SK-N-SH treated with all-trans-retinoic acid at 6 μM for 48 hours (cell line): Measurements from ENCODE around the gene PRUNE2.

Experiments used
- ATAC-seq: fragments of 200-7000 bp; cut with Tn5 transposase; 3 replicates; pipeline ENCODE4 v1.9.1; 2020; ENCODE audit warnings: mild to moderate bottlenecking, moderate library complexity
- ARNTL ChIP-seq: fragments of 450-650 bp; formaldehyde crosslinking; IDR thresholded peaks from 2 replicates; pipeline ENCODE4 v1.5.0; 2020; ENCODE audit warnings: low read depth, mild to moderate bottlenecking, moderate library complexity, borderline replicate concordance
- BACH2 ChIP-seq: fragments of 250-450 bp; sonication (Bioruptor Pico); IDR thresholded peaks from 2 replicates; pipeline ENCODE4 v1.9.0; 2021; ENCODE audit warnings: mild to moderate bottlenecking, borderline replicate concordance
- CSDC2 ChIP-seq: fragments of 250-450 bp; sonication (Bioruptor Pico); IDR thresholded peaks from 2 replicates; pipeline ENCODE4 v1.5.0; 2020; ENCODE audit warnings: mild to moderate bottlenecking, moderate library complexity
- CSRNP3 ChIP-seq: fragments of 250-450 bp; sonication (Bioruptor Pico); IDR thresholded peaks from 2 replicates; pipeline ENCODE4 v1.5.1; 2021; ENCODE audit warnings: mild to moderate bottlenecking, moderate library complexity
- ESRRG ChIP-seq: fragments of 250-450 bp; sonication (Bioruptor Pico); IDR thresholded peaks from 2 replicates; pipeline ENCODE4 v1.6.1; 2021; ENCODE audit warnings: mild to moderate bottlenecking
- GLIS3 ChIP-seq: fragments of 250-450 bp; sonication (Bioruptor Pico); IDR thresholded peaks from 2 replicates; pipeline ENCODE4 v1.5.0; 2020; ENCODE audit warnings: mild to moderate bottlenecking, moderate library complexity
- ISL1 ChIP-seq: fragments of 250-450 bp; sonication (Bioruptor Pico); IDR thresholded peaks from 2 replicates; pipeline ENCODE4 v2.1.2; 2022; ENCODE audit warnings: mild to moderate bottlenecking, moderate library complexity
- OSR1 ChIP-seq: fragments of 250-450 bp; sonication (Bioruptor Pico); IDR thresholded peaks from 2 replicates; pipeline ENCODE4 v1.8.0; 2022; ENCODE audit warnings: moderate library complexity, mild to moderate bottlenecking, inconsistent platforms
- PPARA ChIP-seq: fragments of 250-450 bp; sonication (Bioruptor Pico); IDR thresholded peaks from 2 replicates; pipeline ENCODE4 v1.5.0; 2020; ENCODE audit warnings: mild to moderate bottlenecking, borderline replicate concordance
- RARB ChIP-seq: fragments of 250-450 bp; sonication (Bioruptor Pico); IDR thresholded peaks from 2 replicates; pipeline ENCODE4 v1.8.0; 2021; ENCODE audit warnings: mild to moderate bottlenecking, moderate library complexity
- SNAI2 ChIP-seq: fragments of 250-450 bp; sonication (Bioruptor Pico); IDR thresholded peaks from 2 replicates; pipeline ENCODE4 v1.5.0; 2020; ENCODE audit warnings: mild to moderate bottlenecking, moderate library complexity
- TCF4 ChIP-seq: fragments of 250-450 bp; sonication (Bioruptor Pico); IDR thresholded peaks from 2 replicates; pipeline ENCODE4 v1.8.0; 2021; ENCODE audit warnings: mild to moderate bottlenecking, moderate library complexity, borderline replicate concordance
- TOX ChIP-seq: fragments of 250-450 bp; sonication (Bioruptor Pico); IDR thresholded peaks from 2 replicates; pipeline ENCODE4 v1.8.0; 2021; ENCODE audit warnings: mild to moderate bottlenecking, moderate library complexity, borderline replicate concordance
- TSHZ2 ChIP-seq: fragments of 250-450 bp; sonication (Bioruptor Pico); IDR thresholded peaks from 2 replicates; pipeline ENCODE4 v1.5.0; 2020; ENCODE audit warnings: mild to moderate bottlenecking, moderate library complexity
- ZC3H10 ChIP-seq: fragments of 250-450 bp; sonication (Bioruptor Pico); IDR thresholded peaks from 2 replicates; pipeline ENCODE4 v1.5.1; 2021; ENCODE audit warnings: mild to moderate bottlenecking, moderate library complexity
- ZFP3 ChIP-seq: fragments of 250-450 bp; sonication (Bioruptor Pico); IDR thresholded peaks from 2 replicates; pipeline ENCODE4 v1.5.0; 2020; ENCODE audit warnings: mild to moderate bottlenecking, moderate library complexity
- ZFP30 ChIP-seq: fragments of 450-650 bp; formaldehyde crosslinking; IDR thresholded peaks from 2 replicates; pipeline ENCODE4 v1.5.0; 2022; ENCODE audit warnings: mild to moderate bottlenecking, moderate library complexity
- ZNF565 ChIP-seq: fragments of 450-650 bp; formaldehyde crosslinking; conservative IDR thresholded peaks from 2 replicates; pipeline ENCODE4 v1.5.0; 2020; ENCODE audit warnings: low read depth, mild to moderate bottlenecking, moderate library complexity
- ZNF70 ChIP-seq: fragments of 450-650 bp; formaldehyde crosslinking; IDR thresholded peaks from 2 replicates; pipeline ENCODE4 v1.5.0; 2020; ENCODE audit warnings: mild to moderate bottlenecking, moderate library complexity
- ZNF8 ChIP-seq: fragments of 450-650 bp; formaldehyde crosslinking; IDR thresholded peaks from 2 replicates; pipeline ENCODE4 v1.5.0; 2020; ENCODE audit warnings: mild to moderate bottlenecking, moderate library complexity
- TF ChIP-seq, protein P1 (sequence below): fragments of 250-450 bp; sonication (Bioruptor Pico); IDR thresholded peaks from 2 replicates; pipeline ENCODE4 v1.8.0; 2020; ENCODE audit warnings: mild to moderate bottlenecking, moderate library complexity, borderline replicate concordance
- TF ChIP-seq, protein P2 (sequence below): fragments of 250-450 bp; sonication (Bioruptor Pico); IDR thresholded peaks from 2 replicates; pipeline ENCODE4 v1.5.1; 2020; ENCODE audit warnings: low read depth, mild to moderate bottlenecking, moderate library complexity
- TF ChIP-seq, protein P3 (sequence below): fragments of 250-450 bp; sonication (Bioruptor Pico); IDR thresholded peaks from 2 replicates; pipeline ENCODE4 v1.8.0; 2021; ENCODE audit warnings: low read depth, mild to moderate bottlenecking, moderate library complexity, borderline replicate concordance

The PRUNE2 gene

DNA sequence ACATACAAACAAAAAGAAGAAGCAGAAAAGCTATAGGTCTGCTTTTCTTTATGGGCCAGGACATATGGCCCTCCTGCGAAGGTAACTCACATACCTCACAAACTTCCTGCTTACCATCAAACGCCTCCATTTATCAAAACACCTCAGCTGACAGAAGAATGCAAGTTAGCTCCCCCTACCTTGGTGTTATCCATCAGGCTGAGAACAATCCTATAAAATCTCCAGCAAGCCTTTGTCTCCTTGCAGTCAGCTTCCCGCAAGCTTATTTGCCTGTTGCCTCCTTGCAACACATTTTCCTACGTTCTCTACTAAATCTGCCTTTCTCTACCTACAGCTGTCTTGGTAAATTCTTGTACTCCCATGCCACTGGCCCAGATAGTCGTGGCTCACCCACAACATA, 164.4 kb downstream of the PRUNE2 start:
- no peak for ATAC-seq
- no peak for TF ChIP-seq ZNF70 (CRISPR knock-in tag)
- no peak for TF ChIP-seq BACH2 (CRISPR knock-in tag)
- no peak for TF ChIP-seq OSR1 (CRISPR knock-in tag)
- no peak for TF ChIP-seq CSRNP3 (CRISPR knock-in tag)
- TF ChIP-seq PPARA (CRISPR knock-in tag): no peak
- no peak for TF ChIP-seq ZFP30 (CRISPR knock-in tag)
- no peak for TF ChIP-seq RARB (CRISPR knock-in tag)
- no peak for TF ChIP-seq ESRRG
- no peak for TF ChIP-seq ARNTL (CRISPR knock-in tag)
- TF ChIP-seq GLIS3 (CRISPR knock-in tag): no peak
- no peak for TF ChIP-seq SNAI2 (CRISPR knock-in tag)
- TF ChIP-seq TSHZ2 (CRISPR knock-in tag): no peak
- no peak for TF ChIP-seq CSDC2 (CRISPR knock-in tag)
- TF ChIP-seq ZFP3 (CRISPR knock-in tag): no peak
- no peak for TF ChIP-seq ISL1
- TF ChIP-seq, protein P1, sequence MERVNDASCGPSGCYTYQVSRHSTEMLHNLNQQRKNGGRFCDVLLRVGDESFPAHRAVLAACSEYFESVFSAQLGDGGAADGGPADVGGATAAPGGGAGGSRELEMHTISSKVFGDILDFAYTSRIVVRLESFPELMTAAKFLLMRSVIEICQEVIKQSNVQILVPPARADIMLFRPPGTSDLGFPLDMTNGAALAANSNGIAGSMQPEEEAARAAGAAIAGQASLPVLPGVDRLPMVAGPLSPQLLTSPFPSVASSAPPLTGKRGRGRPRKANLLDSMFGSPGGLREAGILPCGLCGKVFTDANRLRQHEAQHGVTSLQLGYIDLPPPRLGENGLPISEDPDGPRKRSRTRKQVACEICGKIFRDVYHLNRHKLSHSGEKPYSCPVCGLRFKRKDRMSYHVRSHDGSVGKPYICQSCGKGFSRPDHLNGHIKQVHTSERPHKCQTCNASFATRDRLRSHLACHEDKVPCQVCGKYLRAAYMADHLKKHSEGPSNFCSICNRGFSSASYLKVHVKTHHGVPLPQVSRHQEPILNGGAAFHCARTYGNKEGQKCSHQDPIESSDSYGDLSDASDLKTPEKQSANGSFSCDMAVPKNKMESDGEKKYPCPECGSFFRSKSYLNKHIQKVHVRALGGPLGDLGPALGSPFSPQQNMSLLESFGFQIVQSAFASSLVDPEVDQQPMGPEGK (CRISPR knock-in tag): no peak
- TF ChIP-seq, all 23 proteins: peak for 0

DNA sequence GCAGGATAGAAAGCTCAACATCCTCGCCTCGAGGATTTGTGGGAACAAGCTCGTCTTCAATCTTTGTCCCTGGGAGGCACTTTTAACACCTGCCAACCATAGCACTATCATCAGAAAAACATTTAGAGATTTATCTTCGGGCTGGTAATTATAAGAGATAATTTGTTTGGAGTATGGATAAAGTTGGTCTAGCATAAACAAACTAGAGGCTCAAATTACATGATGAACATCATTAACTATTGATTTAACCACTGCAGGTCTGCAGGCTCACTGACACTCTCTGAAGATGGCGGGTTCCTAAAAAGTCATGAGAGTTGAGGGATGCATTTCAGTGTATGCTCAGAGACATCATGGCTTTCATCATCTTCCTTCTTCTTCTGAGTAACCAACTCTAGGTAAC, 167.5 kb downstream of the PRUNE2 start:
- ATAC-seq: no peak
- TF ChIP-seq ZNF565 (CRISPR knock-in tag) (no peak), SNAI2 (CRISPR knock-in tag) (no peak), ZNF70 (CRISPR knock-in tag) (no peak), OSR1 (CRISPR knock-in tag) (no peak), ZFP3 (CRISPR knock-in tag) (no peak), TCF4 (no peak), CSDC2 (CRISPR knock-in tag) (no peak), RARB (CRISPR knock-in tag) (no peak), BACH2 (CRISPR knock-in tag) (no peak), ZFP30 (CRISPR knock-in tag) (no peak), PPARA (CRISPR knock-in tag) (no peak), CSRNP3 (CRISPR knock-in tag) (no peak), ZC3H10 (CRISPR knock-in tag) (no peak), TSHZ2 (CRISPR knock-in tag) (no peak), TOX (CRISPR knock-in tag) (no peak), ZNF8 (no peak), ESRRG (no peak)
- TF ChIP-seq, protein P1 (CRISPR knock-in tag): no peak
- TF ChIP-seq, protein P2, sequence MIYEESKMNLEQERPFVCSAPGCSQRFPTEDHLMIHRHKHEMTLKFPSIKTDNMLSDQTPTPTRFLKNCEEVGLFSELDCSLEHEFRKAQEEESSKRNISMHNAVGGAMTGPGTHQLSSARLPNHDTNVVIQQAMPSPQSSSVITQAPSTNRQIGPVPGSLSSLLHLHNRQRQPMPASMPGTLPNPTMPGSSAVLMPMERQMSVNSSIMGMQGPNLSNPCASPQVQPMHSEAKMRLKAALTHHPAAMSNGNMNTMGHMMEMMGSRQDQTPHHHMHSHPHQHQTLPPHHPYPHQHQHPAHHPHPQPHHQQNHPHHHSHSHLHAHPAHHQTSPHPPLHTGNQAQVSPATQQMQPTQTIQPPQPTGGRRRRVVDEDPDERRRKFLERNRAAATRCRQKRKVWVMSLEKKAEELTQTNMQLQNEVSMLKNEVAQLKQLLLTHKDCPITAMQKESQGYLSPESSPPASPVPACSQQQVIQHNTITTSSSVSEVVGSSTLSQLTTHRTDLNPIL (CRISPR knock-in tag): no peak
- TF ChIP-seq, protein P3, sequence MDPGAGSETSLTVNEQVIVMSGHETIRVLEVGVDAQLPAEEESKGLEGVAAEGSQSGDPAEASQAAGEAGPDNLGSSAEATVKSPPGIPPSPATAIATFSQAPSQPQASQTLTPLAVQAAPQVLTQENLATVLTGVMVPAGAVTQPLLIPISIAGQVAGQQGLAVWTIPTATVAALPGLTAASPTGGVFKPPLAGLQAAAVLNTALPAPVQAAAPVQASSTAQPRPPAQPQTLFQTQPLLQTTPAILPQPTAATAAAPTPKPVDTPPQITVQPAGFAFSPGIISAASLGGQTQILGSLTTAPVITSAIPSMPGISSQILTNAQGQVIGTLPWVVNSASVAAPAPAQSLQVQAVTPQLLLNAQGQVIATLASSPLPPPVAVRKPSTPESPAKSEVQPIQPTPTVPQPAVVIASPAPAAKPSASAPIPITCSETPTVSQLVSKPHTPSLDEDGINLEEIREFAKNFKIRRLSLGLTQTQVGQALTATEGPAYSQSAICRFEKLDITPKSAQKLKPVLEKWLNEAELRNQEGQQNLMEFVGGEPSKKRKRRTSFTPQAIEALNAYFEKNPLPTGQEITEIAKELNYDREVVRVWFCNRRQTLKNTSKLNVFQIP (CRISPR knock-in tag): no peak
